ENCODE data around the gene SIRPA. TPM values are rescaled to one million over a fixed set of nuclear protein-coding genes. Genes with fewer than 3 reads are reported as not detected.

Gene SIRPA
- total and polyA plus RNA-seq, 2 of the 4 experiments (the other 2 are of a cell fraction) = 9.9 to 40.2 TPM

DNA sequence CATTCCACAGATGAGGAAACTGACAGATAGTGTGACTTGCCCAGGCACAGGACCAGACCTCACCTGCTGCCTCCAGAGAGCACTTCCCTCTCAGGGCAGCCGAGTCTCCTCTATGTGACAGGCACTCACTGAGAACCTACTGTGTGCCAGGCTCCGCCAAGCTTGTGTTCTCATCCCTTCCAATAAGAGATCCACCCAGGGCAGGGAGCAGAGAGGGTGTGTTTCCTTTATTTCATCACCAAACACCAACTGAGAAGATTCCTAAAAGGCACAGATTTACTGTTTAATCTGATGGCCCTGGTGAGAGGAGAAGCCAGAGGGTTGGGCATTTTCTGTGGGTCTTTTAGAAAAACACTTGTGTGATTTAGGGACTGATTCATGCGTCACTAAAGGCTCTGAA is 20.5 kb downstream of the SIRPA start:
- intact Hi-C loops (cut with micrococcal nuclease) (no loop called here), in situ Hi-C loops (cut with MboI; ENCODE audit: low sequenced_read_pairs) (no loop called here), dilution Hi-C loops (cut with HindIII; ENCODE audit: low sequenced_read_pairs, unreplicated experiment) (no loop called here)
- ChIA-PET POLR2A (ENCODE audit: unreplicated experiment) (no interaction called here), CTCF (no interaction called here)
- Histone ChIP-seq H4K20me1 (ENCODE audit: insufficient read depth, low read length) (peaks cover 10% of the 10 kb centered on the region; the same call in 1 of the 2 replicates), H4K8ac (ENCODE audit: low read depth in 2 of 2, low read length in 2 of 2) (no peak overlapping the region), H2BK15ac (ENCODE audit: low read depth, low read length) (no peak overlapping the region), H3K27ac (ENCODE audit: insufficient read depth, low read length) (no peak overlapping the region), H3K27me3 (ENCODE audit: control insufficient read depth, insufficient read depth, low read length) (no peaks in the 10 kb centered on the region), H3K14ac (replicated peaks; ENCODE audit: low read depth, low read length) (no peak overlapping the region), H3K9ac (ENCODE audit: low read depth, low read length) (no peak overlapping the region), H4K5ac (ENCODE audit: low read depth, low read length) (no peak overlapping the region), H2BK5ac (ENCODE audit: low read depth, low read length, poor library complexity, severe bottlenecking) (no peak overlapping the region), H3K56ac (ENCODE audit: extremely low read depth, insufficient read depth, low read length) (no peak overlapping the region), H2BK120ac (ENCODE audit: low read depth, low read length) (no peak overlapping the region), H3K4me3 (ENCODE audit: insufficient read depth, low read depth, low read length) (no peak overlapping the region), H3K23ac (ENCODE audit: low read depth, low read length) (no peak overlapping the region), H3K18ac (ENCODE audit: low read depth, low read length) (no peak overlapping the region), H4K91ac (ENCODE audit: insufficient read depth, low read depth, low read length) (no peak overlapping the region), H2AFZ (replicated peaks; ENCODE audit: low read length, poor library complexity) (no peak overlapping the region), H3K79me1 (ENCODE audit: low read depth in 1 of 2, low read length in 2 of 2) (peaks cover 0 to 12% of the 10 kb centered on the region in 2 experiments; a peak in 2 of 4 replicates), H3K9me3 (ENCODE audit: control insufficient read depth, insufficient read depth, low read length) (no peaks in the 10 kb centered on the region), H2BK20ac (ENCODE audit: low read depth, low read length) (no peak overlapping the region), H2AK9ac (replicated peaks; ENCODE audit: low read depth, low read length, poor library complexity) (no peak overlapping the region), H3K4me2 (ENCODE audit: low read depth, low read length) (no peak overlapping the region), H3K36me3 (ENCODE audit: control insufficient read depth, insufficient read depth, low read length) (peaks cover 33% of the 10 kb centered on the region), H3K4ac (ENCODE audit: low read depth, low read length) (no peak overlapping the region), H2AK5ac (ENCODE audit: low read depth, low read length) (peak overlapping the region; percentile 16; the same call in 1 of the 2 replicates), H3K4me1 (ENCODE audit: control insufficient read depth, insufficient read depth, low read length) (no peaks in the 10 kb centered on the region; the same call in 1 of the 2 replicates), H3K9me1 (ENCODE audit: insufficient read depth, low read length) (0 out of 2 replicates have a peak, but pooled peaks cover 3% of the 10 kb centered on the region)
- no peak for TF ChIP-seq RCOR1 (IDR thresholded peaks at IDR 0.05; ENCODE audit: insufficient replicate concordance, low read length)
- TF ChIP-seq, protein P1, sequence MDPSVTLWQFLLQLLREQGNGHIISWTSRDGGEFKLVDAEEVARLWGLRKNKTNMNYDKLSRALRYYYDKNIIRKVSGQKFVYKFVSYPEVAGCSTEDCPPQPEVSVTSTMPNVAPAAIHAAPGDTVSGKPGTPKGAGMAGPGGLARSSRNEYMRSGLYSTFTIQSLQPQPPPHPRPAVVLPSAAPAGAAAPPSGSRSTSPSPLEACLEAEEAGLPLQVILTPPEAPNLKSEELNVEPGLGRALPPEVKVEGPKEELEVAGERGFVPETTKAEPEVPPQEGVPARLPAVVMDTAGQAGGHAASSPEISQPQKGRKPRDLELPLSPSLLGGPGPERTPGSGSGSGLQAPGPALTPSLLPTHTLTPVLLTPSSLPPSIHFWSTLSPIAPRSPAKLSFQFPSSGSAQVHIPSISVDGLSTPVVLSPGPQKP (IDR thresholded peaks at IDR 0.05; ENCODE audit: borderline replicate concordance, low read depth, low read length) = no peak
- no peak for TF ChIP-seq RAD21 (IDR thresholded peaks at IDR 0.05; ENCODE audit: low read length)
- no peak for TF ChIP-seq RFX5 (IDR thresholded peaks at IDR 0.05; ENCODE audit: low read depth, low read length)
- TF ChIP-seq MAZ (IDR thresholded peaks at IDR 0.05; ENCODE audit: borderline replicate concordance, low read depth, low read length) = no peak
- no peak for TF ChIP-seq MAFK (IDR thresholded peaks at IDR 0.05; ENCODE audit: low read depth, low read length)
- no peak for TF ChIP-seq MXI1 (IDR thresholded peaks at IDR 0.05; ENCODE audit: borderline replicate concordance, low read depth, low read length)
- no peak for TF ChIP-seq CEBPB (IDR thresholded peaks at IDR 0.05; ENCODE audit: low read depth, low read length)
- TF ChIP-seq CHD1 (IDR thresholded peaks at IDR 0.05; ENCODE audit: low read depth, low read length) = no peak
- TF ChIP-seq SMC3 (IDR thresholded peaks at IDR 0.05; ENCODE audit: low read depth, low read length) = no peak
- no peak for TF ChIP-seq FOS (IDR thresholded peaks at IDR 0.05; ENCODE audit: low read depth, low read length)
- TF ChIP-seq, protein P2, sequence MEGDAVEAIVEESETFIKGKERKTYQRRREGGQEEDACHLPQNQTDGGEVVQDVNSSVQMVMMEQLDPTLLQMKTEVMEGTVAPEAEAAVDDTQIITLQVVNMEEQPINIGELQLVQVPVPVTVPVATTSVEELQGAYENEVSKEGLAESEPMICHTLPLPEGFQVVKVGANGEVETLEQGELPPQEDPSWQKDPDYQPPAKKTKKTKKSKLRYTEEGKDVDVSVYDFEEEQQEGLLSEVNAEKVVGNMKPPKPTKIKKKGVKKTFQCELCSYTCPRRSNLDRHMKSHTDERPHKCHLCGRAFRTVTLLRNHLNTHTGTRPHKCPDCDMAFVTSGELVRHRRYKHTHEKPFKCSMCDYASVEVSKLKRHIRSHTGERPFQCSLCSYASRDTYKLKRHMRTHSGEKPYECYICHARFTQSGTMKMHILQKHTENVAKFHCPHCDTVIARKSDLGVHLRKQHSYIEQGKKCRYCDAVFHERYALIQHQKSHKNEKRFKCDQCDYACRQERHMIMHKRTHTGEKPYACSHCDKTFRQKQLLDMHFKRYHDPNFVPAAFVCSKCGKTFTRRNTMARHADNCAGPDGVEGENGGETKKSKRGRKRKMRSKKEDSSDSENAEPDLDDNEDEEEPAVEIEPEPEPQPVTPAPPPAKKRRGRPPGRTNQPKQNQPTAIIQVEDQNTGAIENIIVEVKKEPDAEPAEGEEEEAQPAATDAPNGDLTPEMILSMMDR (conservative IDR thresholded peaks at IDR 0.05; ENCODE audit: low read depth, low read length) = no peak
- TF ChIP-seq NFE2L2 (IDR thresholded peaks at IDR 0.05; ENCODE audit: low read depth, low read length) = no peak
- TF ChIP-seq, protein P3, sequence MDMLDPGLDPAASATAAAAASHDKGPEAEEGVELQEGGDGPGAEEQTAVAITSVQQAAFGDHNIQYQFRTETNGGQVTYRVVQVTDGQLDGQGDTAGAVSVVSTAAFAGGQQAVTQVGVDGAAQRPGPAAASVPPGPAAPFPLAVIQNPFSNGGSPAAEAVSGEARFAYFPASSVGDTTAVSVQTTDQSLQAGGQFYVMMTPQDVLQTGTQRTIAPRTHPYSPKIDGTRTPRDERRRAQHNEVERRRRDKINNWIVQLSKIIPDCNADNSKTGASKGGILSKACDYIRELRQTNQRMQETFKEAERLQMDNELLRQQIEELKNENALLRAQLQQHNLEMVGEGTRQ (IDR thresholded peaks at IDR 0.05; ENCODE audit: low read depth, low read length) = no peak
- no peak for TF ChIP-seq BHLHE40 (IDR thresholded peaks at IDR 0.05; ENCODE audit: low read depth, low read length)
- TF ChIP-seq POLR2A (IDR thresholded peaks at IDR 0.05; ENCODE audit: low read depth, low read length) = no peak
- DNase-seq (no peak), ATAC-seq (ENCODE audit: low read depth) (no peak)
- 80% methylated on average over 1 of the region's 3 CpGs; no CpG with 5 or more reads in 1 of the 2 experiments for WGBS, 2 experiments (ENCODE audit: extremely low coverage in 2 of 2, insufficient read length in 1 of 2)
- no TSS peak for BruUV-seq (replicated peaks)
